Endodermal cell (in vitro differentiated cells): Measurements from ENCODE around the gene NOX5. TPM values are rescaled to one million over a fixed set of nuclear protein-coding genes. Genes with fewer than 3 reads are reported as not detected.

ENCODE experiments used
- DNase-seq: peaks from one replicate; pipeline ENCODE4 v3.0.0-alpha.2; 2017
- H3K27ac ChIP-seq: 2 replicates; pipeline ENCODE4 v1.5.1; 2013; ENCODE audit warnings: mild to moderate bottlenecking, low read depth, low read length, moderate library complexity
- H3K27me3 ChIP-seq: 2 replicates; pipeline ENCODE4 v1.6.1; 2013; ENCODE audit warnings: mild to moderate bottlenecking, low read length, moderate library complexity; ENCODE audit not compliant: insufficient read depth, control insufficient read depth, poor library complexity, severe bottlenecking
- H3K36me3 ChIP-seq: 2 replicates; pipeline ENCODE4 v1.7.0; 2013; ENCODE audit warnings: mild to moderate bottlenecking, low read length, moderate library complexity; ENCODE audit not compliant: control insufficient read depth, insufficient read depth
- H3K4me1 ChIP-seq: one replicate; pipeline ENCODE4 v1.7.0; 2013; ENCODE audit warnings: low read length; ENCODE audit not compliant: control insufficient read depth, insufficient read depth
- H3K4me3 ChIP-seq: 2 replicates; pipeline ENCODE4 v1.5.1; 2013; ENCODE audit warnings: mild to moderate bottlenecking, low read length, moderate library complexity
- H3K9ac ChIP-seq: 2 replicates; pipeline ENCODE4 v1.6.1; 2013; ENCODE audit warnings: mild to moderate bottlenecking, low read length, moderate library complexity; ENCODE audit not compliant: poor library complexity, severe bottlenecking; ENCODE audit errors: extremely low read depth
- H3K9me3 ChIP-seq: 2 replicates; pipeline ENCODE4 v1.6.1; 2013; ENCODE audit warnings: mild to moderate bottlenecking, low read length, moderate library complexity; ENCODE audit not compliant: control insufficient read depth
- H3K27ac Mint-ChIP-seq: 2 replicates; pipeline ENCODE4 v1.8.0; 2020; ENCODE audit warnings: mixed read lengths
- H3K27me3 Mint-ChIP-seq: 2 replicates; pipeline ENCODE4 v1.8.0; 2021; ENCODE audit warnings: mild to moderate bottlenecking, mixed read lengths; ENCODE audit not compliant: insufficient read depth
- H3K36me3 Mint-ChIP-seq: 2 replicates; pipeline ENCODE4 v1.8.0; 2020; ENCODE audit warnings: low read depth, mixed read lengths
- H3K4me1 Mint-ChIP-seq: 2 replicates; pipeline ENCODE4 v1.8.0; 2020; ENCODE audit warnings: mixed read lengths
- H3K4me3 Mint-ChIP-seq: 2 replicates; pipeline ENCODE4 v1.8.0; 2020; ENCODE audit warnings: mild to moderate bottlenecking, moderate library complexity, mixed read lengths
- H3K9me3 Mint-ChIP-seq: 2 replicates; pipeline ENCODE4 v1.8.0; 2020; ENCODE audit warnings: mild to moderate bottlenecking, mixed read lengths
- WGBS, 2 experiments: methylation state at CpG; one replicate each; pipeline versions ENCODE4 v1.1.5 to v1.1.7; 2013; ENCODE audit warnings: missing lambda C conversion rate in 2 of 2, mixed read lengths in 1 of 2; ENCODE audit not compliant: insufficient coverage in 1 of 2, insufficient read length in 1 of 2; 5-methylcytosine and 5-hydroxymethylcytosine counted together
- total RNA-seq, 2 donors: library from RNA; stranded (reverse); fragmentation: NEBNext Ultra II Directional in 1 of 2; extraction: Animal tissue kit (Norgen Biotek cat#: 25700) in 1 of 2; gene quantifications; 2 replicates in 1 of 2; 3 replicates in 1 of 2; pipeline ENCODE4 v1.2.1, GENCODE V29; 2021
- TF ChIP-seq, protein P1 (sequence below): fragments of 200-600 bp; sonication (generic); conservative IDR thresholded peaks from 2 replicates; pipeline ENCODE4 v1.5.0; 2021; ENCODE audit warnings: antibody characterized with exemption, mild to moderate bottlenecking

The NOX5 gene
- total RNA-seq, 2 donors from 2014 or later: not detected

- Mint-ChIP-seq H3K4me3 (no peak overlapping the region), H3K27me3 (peaks cover 9% of the 10 kb centered on the region), H3K4me1 (peaks cover 26% of the 10 kb centered on the region), H3K36me3 (no peaks in the 10 kb centered on the region), H3K9me3 (no peaks in the 10 kb centered on the region), H3K27ac (no peak overlapping the region)
- Histone ChIP-seq H3K9me3 (peaks cover 4% of the 10 kb centered on the region), H3K27me3 (no peaks in the 10 kb centered on the region), H3K4me3 (no peak overlapping the region), H3K27ac (no peak overlapping the region), H3K4me1 (peaks cover 9% of the 10 kb centered on the region), H3K36me3 (no peaks in the 10 kb centered on the region), H3K9ac (no peak overlapping the region)
- TF ChIP-seq, protein P1, sequence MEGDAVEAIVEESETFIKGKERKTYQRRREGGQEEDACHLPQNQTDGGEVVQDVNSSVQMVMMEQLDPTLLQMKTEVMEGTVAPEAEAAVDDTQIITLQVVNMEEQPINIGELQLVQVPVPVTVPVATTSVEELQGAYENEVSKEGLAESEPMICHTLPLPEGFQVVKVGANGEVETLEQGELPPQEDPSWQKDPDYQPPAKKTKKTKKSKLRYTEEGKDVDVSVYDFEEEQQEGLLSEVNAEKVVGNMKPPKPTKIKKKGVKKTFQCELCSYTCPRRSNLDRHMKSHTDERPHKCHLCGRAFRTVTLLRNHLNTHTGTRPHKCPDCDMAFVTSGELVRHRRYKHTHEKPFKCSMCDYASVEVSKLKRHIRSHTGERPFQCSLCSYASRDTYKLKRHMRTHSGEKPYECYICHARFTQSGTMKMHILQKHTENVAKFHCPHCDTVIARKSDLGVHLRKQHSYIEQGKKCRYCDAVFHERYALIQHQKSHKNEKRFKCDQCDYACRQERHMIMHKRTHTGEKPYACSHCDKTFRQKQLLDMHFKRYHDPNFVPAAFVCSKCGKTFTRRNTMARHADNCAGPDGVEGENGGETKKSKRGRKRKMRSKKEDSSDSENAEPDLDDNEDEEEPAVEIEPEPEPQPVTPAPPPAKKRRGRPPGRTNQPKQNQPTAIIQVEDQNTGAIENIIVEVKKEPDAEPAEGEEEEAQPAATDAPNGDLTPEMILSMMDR: no peak
- WGBS, 2 experiments: 88 to 97% methylated on average over 4 to 7 of the region's 7 CpGs
- no peak for DNase-seq
Measured at GRCh38 chr15:69098771-69099170, 84.3 kb downstream of the NOX5 start.

GRCh38 chr15:69099941-69100340 is 85.4 kb downstream of the NOX5 start:
- H3K36me3 ChIP-seq: no peaks in the 10 kb centered on the region
- H3K9me3 Mint-ChIP-seq: no peaks in the 10 kb centered on the region
- no peak overlapping the region for H3K27ac ChIP-seq
- no peaks in the 10 kb centered on the region for H3K27me3 ChIP-seq
- no peak overlapping the region for H3K4me3 ChIP-seq
- peaks cover 4% of the 10 kb centered on the region for H3K9me3 ChIP-seq
- no peak overlapping the region for H3K4me3 Mint-ChIP-seq
- peaks cover 11% of the 10 kb centered on the region for H3K4me1 ChIP-seq
- peaks cover 24% of the 10 kb centered on the region for H3K4me1 Mint-ChIP-seq
- DNase-seq: no peak
- H3K9ac ChIP-seq: no peak overlapping the region
- TF ChIP-seq, protein P1: no peak
- no peaks in the 10 kb centered on the region for H3K36me3 Mint-ChIP-seq
- peaks cover 9% of the 10 kb centered on the region for H3K27me3 Mint-ChIP-seq
- H3K27ac Mint-ChIP-seq: no peak overlapping the region
- WGBS, 2 experiments: 79 to 83% methylated on average over 4 to 5 of the region's 5 CpGs

DNA sequence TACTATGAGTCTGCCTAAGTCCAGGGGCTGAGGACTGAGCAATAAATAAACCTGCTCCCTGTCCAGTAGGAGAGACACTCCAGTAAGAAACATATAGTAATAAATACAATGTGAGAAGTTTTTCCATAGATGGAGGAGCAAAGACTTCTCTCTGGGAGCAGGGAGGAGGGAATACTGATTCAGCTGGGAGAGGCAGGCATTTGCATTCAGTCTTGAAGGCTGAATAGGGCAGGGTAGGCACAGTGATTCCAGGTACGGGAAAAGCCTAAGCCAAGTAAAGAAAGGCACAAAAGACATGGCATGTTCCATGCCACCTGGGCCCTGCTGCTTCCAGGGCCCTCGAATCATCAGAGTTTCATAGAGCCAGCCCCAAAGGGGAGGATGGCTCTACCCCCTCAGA is 86.3 kb downstream of the NOX5 start:
- no peaks in the 10 kb centered on the region for H3K36me3 Mint-ChIP-seq
- no peak overlapping the region for H3K4me3 Mint-ChIP-seq

More for the DNA sequence above, 86.3 kb downstream of the NOX5 start:
- Histone ChIP-seq H3K9ac (no peak overlapping the region), H3K27me3 (no peaks in the 10 kb centered on the region), H3K27ac (no peak overlapping the region), H3K4me3 (no peak overlapping the region), H3K9me3 (peaks cover 4% of the 10 kb centered on the region), H3K4me1 (peaks cover 15% of the 10 kb centered on the region), H3K36me3 (no peaks in the 10 kb centered on the region)
- no peak for DNase-seq
- H3K4me1 Mint-ChIP-seq: peaks cover 25% of the 10 kb centered on the region
- H3K9me3 Mint-ChIP-seq: no peaks in the 10 kb centered on the region
- peaks cover 9% of the 10 kb centered on the region for H3K27me3 Mint-ChIP-seq
- TF ChIP-seq, protein P1: no peak
- 85 to 88% methylated on average over 2 of the region's 2 CpGs for WGBS, 2 experiments
- no peak overlapping the region for H3K27ac Mint-ChIP-seq
